Mesendoderm (in vitro differentiated cells): ENCODE data around the gene PRKCA.

ENCODE experiments used
- DNase-seq: peaks from one replicate; pipeline ENCODE4 v3.0.0; 2013
- H2AK5ac ChIP-seq: 2 replicates; pipeline ENCODE4 v1.6.1; 2013; ENCODE audit warnings: low read length, inconsistent platforms
- H2BK120ac ChIP-seq: 2 replicates; pipeline ENCODE4 v1.6.1; 2013; ENCODE audit warnings: low read depth, mild to moderate bottlenecking, low read length, moderate library complexity, mixed read lengths
- H2BK15ac ChIP-seq: replicated peaks from 2 replicates; pipeline ENCODE4 v1.6.1; 2013; ENCODE audit warnings: low read depth, mild to moderate bottlenecking, moderate library complexity
- H2BK5ac ChIP-seq: 2 replicates; pipeline ENCODE4 v1.6.1; 2013; ENCODE audit warnings: low read length, inconsistent platforms
- H3K18ac ChIP-seq: 2 replicates; pipeline ENCODE4 v1.6.1; 2013; ENCODE audit warnings: mild to moderate bottlenecking, low read length, mixed read lengths
- H3K23ac ChIP-seq: one replicate; pipeline ENCODE4 v1.6.1; 2013; ENCODE audit warnings: low read length
- H3K27ac ChIP-seq: 2 replicates; pipeline ENCODE4 v1.5.1; 2013; ENCODE audit warnings: low read depth, mild to moderate bottlenecking, inconsistent platforms, low read length, moderate library complexity
- H3K27me3 ChIP-seq: 2 replicates; pipeline ENCODE4 v1.6.1; 2013; ENCODE audit warnings: low read length, control low read depth, mild to moderate bottlenecking, inconsistent platforms; ENCODE audit not compliant: insufficient read depth, poor library complexity
- H3K36me3 ChIP-seq: 2 replicates; pipeline ENCODE4 v1.6.1; 2013; ENCODE audit warnings: low read length, inconsistent platforms; ENCODE audit not compliant: control insufficient read depth, insufficient read depth
- H3K4ac ChIP-seq: one replicate; pipeline ENCODE4 v1.6.1; 2013; ENCODE audit warnings: low read depth, mild to moderate bottlenecking, low read length, moderate library complexity
- H3K4me1 ChIP-seq: 2 replicates; pipeline ENCODE4 v1.6.1; 2013; ENCODE audit warnings: low read depth, low read length, inconsistent platforms; ENCODE audit not compliant: control insufficient read depth
- H3K4me2 ChIP-seq: 2 replicates; pipeline ENCODE4 v1.6.1; 2013; ENCODE audit warnings: low read length
- H3K4me3 ChIP-seq: 2 replicates; pipeline ENCODE4 v1.5.1; 2013; ENCODE audit warnings: mild to moderate bottlenecking, low read length
- H3K56ac ChIP-seq: one replicate; pipeline ENCODE4 v1.6.1; 2013; ENCODE audit warnings: low read length
- H3K79me1 ChIP-seq: 2 replicates; pipeline ENCODE4 v1.6.1; 2013; ENCODE audit warnings: low read length, inconsistent platforms
- H3K79me2 ChIP-seq: 2 replicates; pipeline ENCODE4 v1.6.1; 2013; ENCODE audit warnings: mild to moderate bottlenecking, low read length; ENCODE audit not compliant: control insufficient read depth, insufficient read depth
- H3K9ac ChIP-seq: 2 replicates; pipeline ENCODE4 v1.6.1; 2013; ENCODE audit warnings: low read length, inconsistent platforms
- H4K5ac ChIP-seq: one replicate; pipeline ENCODE4 v1.6.1; 2013; ENCODE audit warnings: low read length
- H4K8ac ChIP-seq: one replicate; pipeline ENCODE4 v1.6.1; 2013; ENCODE audit warnings: low read depth, mild to moderate bottlenecking, control low read depth, low read length, moderate library complexity
- WGBS: extraction: QIAGEN DNeasy Blood & Tissue Kit; methylation state at CpG from one replicate; pipeline ENCODE4 v1.1.7; 2013; ENCODE audit warnings: low lambda C conversion rate, missing lambda C conversion rate; ENCODE audit not compliant: insufficient coverage; ENCODE audit errors: extremely low coverage; 5-methylcytosine and 5-hydroxymethylcytosine counted together

The PRKCA gene

DNA sequence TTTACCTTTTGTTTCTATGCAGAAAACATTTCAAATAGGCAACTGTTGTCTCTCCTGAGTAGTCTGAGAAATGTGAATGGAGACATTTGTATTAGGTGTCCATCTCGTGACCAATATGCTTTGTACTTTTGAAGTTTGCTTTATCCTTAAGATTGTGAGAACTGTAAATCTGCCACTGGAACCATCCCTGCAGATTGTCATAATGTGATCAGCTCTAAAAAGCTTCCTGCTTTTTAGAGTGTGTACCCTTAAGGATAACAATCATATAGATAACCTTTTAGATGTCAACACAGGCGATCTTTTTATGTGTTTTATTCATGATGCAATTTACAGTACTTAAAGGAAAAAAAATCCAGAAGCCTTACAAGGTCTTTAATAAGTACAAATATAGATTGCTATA is 63.5 kb downstream of the PRKCA start:
- Histone ChIP-seq H3K56ac (no peak overlapping the region), H3K4me1 (no peaks in the 10 kb centered on the region), H2BK120ac (no peak overlapping the region), H2AK5ac (no peak overlapping the region), H3K79me2 (no peaks in the 10 kb centered on the region), H3K18ac (no peak overlapping the region), H3K4me3 (no peak overlapping the region), H3K27me3 (no peaks in the 10 kb centered on the region), H3K36me3 (no peaks in the 10 kb centered on the region), H2BK15ac (no peak overlapping the region), H3K23ac (no peak overlapping the region), H4K8ac (no peak overlapping the region), H3K27ac (no peak overlapping the region), H4K5ac (no peak overlapping the region), H3K4me2 (no peak overlapping the region), H3K4ac (no peak overlapping the region), H3K79me1 (no peaks in the 10 kb centered on the region), H2BK5ac (no peak overlapping the region), H3K9ac (no peak overlapping the region)
- no CpG with 5 or more reads among the region's 2 CpGs for WGBS
- DNase-seq = no peak

- Histone ChIP-seq H3K4me3 (no peak overlapping the region), H3K4ac (no peak overlapping the region), H2BK120ac (no peak overlapping the region), H2BK15ac (no peak overlapping the region), H3K4me2 (no peak overlapping the region), H4K8ac (no peak overlapping the region), H2AK5ac (no peak overlapping the region), H4K5ac (no peak overlapping the region), H3K36me3 (no peaks in the 10 kb centered on the region), H3K79me1 (no peaks in the 10 kb centered on the region), H3K18ac (no peak overlapping the region), H3K79me2 (no peaks in the 10 kb centered on the region), H3K23ac (no peak overlapping the region), H2BK5ac (no peak overlapping the region), H3K27me3 (no peaks in the 10 kb centered on the region), H3K56ac (no peak overlapping the region), H3K27ac (no peak overlapping the region), H3K9ac (no peak overlapping the region), H3K4me1 (no peaks in the 10 kb centered on the region)
- DNase-seq = no peak
- no CpG with 5 or more reads among the region's 2 CpGs for WGBS
Observed at GRCh38 chr17:66367107-66367506, 64.7 kb downstream of the PRKCA start.

DNA sequence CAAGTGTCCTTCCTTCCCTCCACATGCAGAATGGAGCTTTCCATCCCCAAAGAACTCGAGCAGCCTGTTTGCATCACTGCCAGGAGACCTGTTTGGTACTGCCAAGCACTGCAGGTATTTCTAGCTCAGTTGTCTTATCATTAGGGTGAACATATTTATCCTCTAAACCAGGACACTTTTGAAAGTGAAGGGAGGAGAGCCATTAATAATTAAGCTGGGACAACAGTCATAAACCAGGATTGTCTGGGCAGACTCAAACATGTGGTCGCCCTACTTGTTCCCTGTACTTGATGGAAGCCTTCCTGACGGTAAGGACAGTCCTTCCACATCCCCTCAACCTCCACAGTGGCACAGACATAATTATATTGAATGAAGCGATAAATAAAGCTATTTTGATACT is 67.4 kb downstream of the PRKCA start:
- no peak overlapping the region for H3K4me3 ChIP-seq
- no peak overlapping the region for H3K4me2 ChIP-seq
- H3K23ac ChIP-seq = no peak overlapping the region
- no peak overlapping the region for H3K56ac ChIP-seq
- no peak for DNase-seq
- no peaks in the 10 kb centered on the region for H3K79me1 ChIP-seq
- H2BK5ac ChIP-seq = no peak overlapping the region
- H3K4me1 ChIP-seq = peaks cover 4% of the 10 kb centered on the region
- no CpG with 5 or more reads among the region's 4 CpGs for WGBS
- no peak overlapping the region for H4K8ac ChIP-seq
- H3K4ac ChIP-seq = no peak overlapping the region
- no peak overlapping the region for H2BK15ac ChIP-seq
- H2BK120ac ChIP-seq = no peak overlapping the region
- H3K9ac ChIP-seq = no peak overlapping the region
- H3K79me2 ChIP-seq = no peaks in the 10 kb centered on the region
- no peaks in the 10 kb centered on the region for H3K36me3 ChIP-seq
- H3K18ac ChIP-seq = no peak overlapping the region
- no peaks in the 10 kb centered on the region for H3K27me3 ChIP-seq
- no peak overlapping the region for H2AK5ac ChIP-seq
- H4K5ac ChIP-seq = no peak overlapping the region
- no peak overlapping the region for H3K27ac ChIP-seq

DNA sequence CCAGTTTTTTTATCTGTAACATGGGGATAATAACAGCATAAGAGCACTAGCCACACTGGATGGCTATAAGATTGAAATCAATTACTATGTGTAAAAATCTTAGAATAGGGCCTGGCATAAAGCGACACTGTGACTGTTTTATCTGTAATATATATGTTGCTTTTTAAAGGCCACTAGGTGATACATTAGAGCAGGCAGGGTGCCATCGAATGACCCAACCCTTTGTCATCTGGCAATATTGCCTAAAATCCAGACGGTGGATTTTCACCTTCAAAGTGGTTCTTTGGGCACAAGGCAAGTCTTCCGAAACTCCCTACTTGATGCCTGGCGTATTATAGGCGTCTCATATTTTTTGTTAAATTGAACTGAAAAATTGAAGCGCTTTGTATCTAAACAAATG is 69.1 kb downstream of the PRKCA start:
- Histone ChIP-seq H2BK120ac (no peak overlapping the region), H3K36me3 (no peaks in the 10 kb centered on the region), H2BK5ac (no peak overlapping the region), H3K9ac (no peak overlapping the region), H4K8ac (no peak overlapping the region), H3K4me2 (no peak overlapping the region), H3K27ac (no peak overlapping the region), H3K23ac (no peak overlapping the region), H3K4me1 (peaks cover 9% of the 10 kb centered on the region), H4K5ac (no peak overlapping the region), H3K18ac (no peak overlapping the region), H3K79me1 (no peaks in the 10 kb centered on the region), H3K79me2 (no peaks in the 10 kb centered on the region), H3K56ac (no peak overlapping the region), H3K4me3 (no peak overlapping the region), H2AK5ac (no peak overlapping the region), H2BK15ac (no peak overlapping the region), H3K4ac (no peak overlapping the region), H3K27me3 (no peaks in the 10 kb centered on the region)
- no CpG with 5 or more reads among the region's 7 CpGs for WGBS
- DNase-seq = no peak

DNA sequence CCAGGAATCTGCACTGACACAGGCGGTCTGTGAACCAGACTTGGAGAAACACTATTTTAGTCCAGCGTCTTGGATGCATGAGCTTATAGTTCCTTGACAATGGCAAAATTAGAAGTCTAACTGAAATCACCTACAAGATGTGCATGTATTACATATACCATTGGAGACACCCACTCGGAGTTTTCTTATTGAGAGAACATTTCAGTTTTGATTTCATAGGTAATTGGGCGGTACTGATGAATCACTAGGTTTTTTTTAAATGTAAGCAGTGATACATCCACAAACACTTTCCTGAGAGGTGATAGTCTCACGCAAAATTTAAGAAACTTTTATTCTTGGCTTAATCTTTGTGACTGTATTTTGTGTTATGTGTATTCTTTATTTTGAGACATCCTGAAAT is 69.8 kb downstream of the PRKCA start:
- no peak overlapping the region for H3K4me3 ChIP-seq
- H3K9ac ChIP-seq = no peak overlapping the region
- no peak overlapping the region for H2BK120ac ChIP-seq
- no peaks in the 10 kb centered on the region for H3K79me1 ChIP-seq
- no peak overlapping the region for H4K5ac ChIP-seq
- H3K27ac ChIP-seq = no peak overlapping the region
- H3K27me3 ChIP-seq = no peaks in the 10 kb centered on the region
- WGBS = no CpG with 5 or more reads among the region's 5 CpGs
- H3K79me2 ChIP-seq = no peaks in the 10 kb centered on the region
- no peak overlapping the region for H2BK15ac ChIP-seq
- H2AK5ac ChIP-seq = no peak overlapping the region
- no peak overlapping the region for H2BK5ac ChIP-seq
- DNase-seq = no peak
- H3K4me1 ChIP-seq = peaks cover 9% of the 10 kb centered on the region
- no peak overlapping the region for H3K18ac ChIP-seq
- no peak overlapping the region for H3K56ac ChIP-seq
- H4K8ac ChIP-seq = no peak overlapping the region
- H3K4ac ChIP-seq = no peak overlapping the region
- no peak overlapping the region for H3K23ac ChIP-seq
- H3K4me2 ChIP-seq = no peak overlapping the region
- H3K36me3 ChIP-seq = no peaks in the 10 kb centered on the region

GRCh38 chr17:66373079-66373478 is 70.7 kb downstream of the PRKCA start:
- Histone ChIP-seq H4K5ac (no peak overlapping the region), H2BK120ac (no peak overlapping the region), H3K79me2 (no peaks in the 10 kb centered on the region), H4K8ac (no peak overlapping the region), H3K4me2 (no peak overlapping the region), H2BK15ac (no peak overlapping the region), H3K18ac (no peak overlapping the region), H3K56ac (no peak overlapping the region), H3K79me1 (no peaks in the 10 kb centered on the region), H3K9ac (no peak overlapping the region), H3K27ac (no peak overlapping the region), H2AK5ac (no peak overlapping the region), H3K27me3 (no peaks in the 10 kb centered on the region), H3K4me1 (peaks cover 9% of the 10 kb centered on the region), H2BK5ac (no peak overlapping the region), H3K4ac (no peak overlapping the region), H3K36me3 (no peaks in the 10 kb centered on the region), H3K23ac (no peak overlapping the region), H3K4me3 (no peak overlapping the region)
- DNase-seq = no peak
- no CpG with 5 or more reads among the region's 3 CpGs for WGBS
